Ramos (cell line): ENCODE data around the gene CGGBP1.
"Not testable (repeated sequence)": the region's sequence is repeated elsewhere in the genome, so short reads cannot be mapped to it uniquely, and the experiment has no call there.

Experiments
- in situ Hi-C: fragments of 300-500 bp; cut with MboI; formaldehyde crosslinking; loops from one replicate; pipeline ENCODE4 v1.14.3; 2022; ENCODE audit warnings: low sequenced_read_pairs; ENCODE audit not compliant: unreplicated experiment

The CGGBP1 gene

GRCh38 chr3:88036221-88036620 is 22.6 kb downstream of the CGGBP1 start:
- in situ Hi-C loops, result no loop called here

DNA sequence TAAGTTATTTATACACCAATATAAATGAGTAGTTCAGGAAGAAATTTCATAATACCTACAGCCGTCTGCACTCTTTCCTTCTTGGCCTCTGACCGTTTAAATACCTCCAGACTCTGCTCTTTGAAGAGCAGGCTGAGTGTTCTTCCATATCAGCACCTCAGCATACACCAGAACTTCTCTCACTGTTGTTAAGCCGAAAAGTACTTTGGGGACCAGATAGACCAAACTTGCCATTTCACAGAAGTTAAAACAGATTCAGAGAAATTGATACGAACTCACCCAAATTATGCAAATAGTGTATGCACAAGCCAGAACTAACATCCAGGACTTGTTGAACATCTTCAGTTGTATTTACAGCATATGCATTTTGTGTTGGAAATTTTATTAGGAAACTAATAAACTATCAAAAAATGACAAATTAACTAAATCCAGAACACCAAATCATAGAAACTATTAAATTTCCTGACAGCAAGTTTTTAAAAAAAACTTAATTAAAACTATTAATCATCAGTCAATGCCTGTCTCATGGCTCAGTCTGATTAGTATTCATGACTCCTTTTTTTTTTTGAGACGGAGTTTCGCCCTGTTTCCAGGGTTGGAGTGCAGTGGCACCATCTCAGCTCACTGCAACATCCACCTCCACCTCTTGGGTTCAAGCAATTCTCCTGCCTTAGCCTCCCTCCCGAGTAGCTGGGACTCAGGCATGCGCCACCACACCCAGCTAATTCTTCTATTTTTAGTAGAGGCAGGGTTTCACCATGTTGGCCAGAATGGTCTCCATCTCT is 24.1 kb downstream of the CGGBP1 start:
- in situ Hi-C loops, result no loop called here

GRCh38 chr3:88033808-88034207 is 25.0 kb downstream of the CGGBP1 start:
- in situ Hi-C loops, result no loop called here

DNA sequence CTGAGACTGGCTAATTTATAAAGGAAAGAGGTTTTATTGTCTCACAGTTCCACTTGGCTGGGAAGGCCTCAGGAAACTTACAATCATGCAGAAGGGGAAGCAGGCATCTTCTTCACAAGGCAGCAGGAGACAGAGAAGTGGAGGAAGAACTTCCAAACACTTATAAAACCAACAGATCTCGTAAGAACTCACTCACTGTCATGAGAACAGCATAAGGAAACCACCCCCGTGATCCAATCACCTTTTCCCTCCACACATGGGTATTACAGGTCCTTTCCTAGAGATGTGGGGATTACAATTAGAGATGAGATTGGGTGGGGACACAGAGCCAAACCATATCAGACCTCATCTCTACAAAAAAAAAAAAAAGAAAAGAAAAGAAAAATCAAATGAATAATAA is 25.7 kb downstream of the CGGBP1 start:
- in situ Hi-C loops, result no loop called here

DNA sequence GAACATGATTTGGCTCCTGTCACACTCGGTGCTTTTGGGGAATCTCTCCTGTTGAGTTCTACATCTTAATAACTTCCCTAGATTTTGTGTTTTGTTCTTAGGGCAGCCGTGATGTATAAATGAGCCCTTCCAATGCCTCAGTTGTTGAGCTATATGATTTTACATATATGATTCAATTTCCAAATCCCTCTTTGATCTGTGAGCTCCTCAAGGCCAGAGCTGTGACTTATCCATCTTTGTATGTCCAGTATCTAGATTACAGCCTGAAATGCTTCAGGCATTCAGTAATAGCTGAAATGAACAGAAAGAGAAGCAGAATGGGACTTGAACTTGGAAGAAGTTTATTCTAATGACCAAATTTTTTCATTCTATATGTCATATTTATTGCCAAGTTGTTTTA is 26.6 kb downstream of the CGGBP1 start:
- in situ Hi-C loops, result no loop called here

- in situ Hi-C loops, result no loop called here
Observed at GRCh38 chr3:88031642-88032077, 27.1 kb downstream of the CGGBP1 start.

GRCh38 chr3:88030210-88030609 is 28.6 kb downstream of the CGGBP1 start:
- in situ Hi-C loops, result no loop called here

DNA sequence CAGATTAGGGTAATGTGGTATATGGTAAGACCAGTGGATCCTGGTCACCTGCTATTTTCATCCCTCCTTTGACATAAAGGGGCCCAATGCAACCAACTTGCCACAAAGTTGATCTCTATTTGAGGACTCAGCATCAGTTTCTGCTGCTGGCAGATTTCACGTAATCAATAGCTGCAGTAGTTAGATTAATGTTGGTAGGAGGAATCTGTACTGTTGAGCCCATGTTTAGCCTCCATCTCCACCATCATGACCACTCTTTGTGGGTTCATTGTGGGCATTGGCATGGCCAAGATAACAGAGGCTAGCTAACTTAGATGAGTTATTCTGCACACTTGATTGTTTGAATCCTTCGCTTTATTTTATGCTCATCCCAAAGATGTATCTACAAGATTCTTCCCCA is 29.9 kb downstream of the CGGBP1 start:
- in situ Hi-C loops, result no loop called here

- in situ Hi-C loops, result no loop called here
Observed at GRCh38 chr3:88025001-88025552, 33.7 kb downstream of the CGGBP1 start.

DNA sequence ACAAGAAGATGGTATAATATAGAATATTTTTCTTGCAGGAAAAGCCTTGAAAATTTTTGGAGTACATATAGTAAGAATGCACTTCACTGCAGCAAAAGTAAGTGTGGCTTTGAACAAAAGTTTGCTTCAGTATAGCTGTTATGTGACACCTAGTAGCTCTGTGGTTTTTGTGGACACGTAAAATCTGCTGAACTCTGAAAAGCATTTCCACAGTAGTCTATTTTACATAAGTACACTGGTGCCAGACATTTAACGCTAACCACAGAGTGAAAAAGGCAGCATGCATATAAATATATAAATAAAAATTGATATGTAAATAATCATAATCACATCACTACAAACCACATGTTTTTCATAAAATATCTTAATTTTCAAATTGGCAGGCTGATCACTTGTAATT is 39.8 kb downstream of the CGGBP1 start:
- in situ Hi-C loops, result no loop called here

DNA sequence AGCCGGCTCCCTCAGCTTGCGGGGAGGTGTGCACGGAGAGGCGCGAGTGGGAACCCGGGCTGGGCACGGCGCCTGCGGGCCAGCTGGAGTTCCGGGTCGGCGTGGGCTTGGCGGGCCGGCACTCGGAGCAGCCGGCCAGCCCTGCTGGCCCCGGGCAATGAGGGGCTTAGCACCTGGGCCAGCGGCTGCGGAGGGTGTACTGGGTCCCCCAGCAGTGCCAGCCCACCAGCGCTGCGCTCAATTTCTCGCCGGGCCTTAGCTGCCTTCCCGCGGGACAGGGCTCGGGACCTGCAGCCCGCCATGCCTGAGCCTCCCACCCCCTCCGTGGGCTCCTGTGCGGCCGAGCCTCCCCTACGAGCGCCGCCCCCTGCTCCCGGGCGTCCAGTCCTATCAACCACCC is 43.1 kb downstream of the CGGBP1 start:
- in situ Hi-C loops, result not testable (repeated sequence)

DNA sequence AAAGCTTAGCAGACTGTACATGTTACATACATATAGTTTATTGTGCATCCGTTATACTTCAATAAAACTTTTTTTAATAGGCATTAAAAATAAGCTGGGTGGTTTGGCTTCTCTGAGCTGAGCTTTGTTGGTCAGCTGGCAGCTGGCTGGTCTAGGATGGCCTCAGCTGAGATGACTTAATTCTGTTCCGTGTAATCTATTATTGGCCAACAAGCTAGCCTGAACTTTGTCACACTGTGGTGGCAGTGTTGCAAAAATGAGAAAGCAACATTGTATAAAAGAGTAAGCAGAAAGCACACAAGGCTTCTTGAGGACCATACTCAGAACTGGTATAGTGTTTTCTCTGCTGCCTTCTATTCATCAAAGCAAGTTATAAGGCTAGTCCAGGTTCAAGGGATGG is 45.2 kb downstream of the CGGBP1 start:
- in situ Hi-C loops, result no loop called here

DNA sequence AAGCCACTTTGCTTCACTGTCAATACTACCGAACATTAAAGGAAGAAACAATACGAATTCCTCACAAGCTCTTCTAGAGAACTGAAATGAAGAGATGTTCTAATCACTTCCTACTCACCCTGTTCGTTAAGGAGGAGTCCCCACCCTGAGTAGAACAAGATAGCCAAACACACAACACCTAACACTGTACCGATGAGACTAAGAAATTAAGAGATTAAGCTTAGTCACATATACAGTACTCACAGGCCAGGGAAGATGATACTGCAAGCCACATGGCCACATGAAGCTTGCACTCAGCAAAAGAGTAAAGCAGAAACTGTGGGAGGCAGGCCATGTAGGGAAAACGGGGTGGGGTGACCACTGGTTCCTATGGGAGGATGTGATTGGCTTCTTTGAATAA is 48.0 kb downstream of the CGGBP1 start:
- in situ Hi-C loops, result no loop called here

GRCh38 chr3:88009066-88009465 is 49.7 kb downstream of the CGGBP1 start:
- in situ Hi-C loops, result no loop called here

DNA sequence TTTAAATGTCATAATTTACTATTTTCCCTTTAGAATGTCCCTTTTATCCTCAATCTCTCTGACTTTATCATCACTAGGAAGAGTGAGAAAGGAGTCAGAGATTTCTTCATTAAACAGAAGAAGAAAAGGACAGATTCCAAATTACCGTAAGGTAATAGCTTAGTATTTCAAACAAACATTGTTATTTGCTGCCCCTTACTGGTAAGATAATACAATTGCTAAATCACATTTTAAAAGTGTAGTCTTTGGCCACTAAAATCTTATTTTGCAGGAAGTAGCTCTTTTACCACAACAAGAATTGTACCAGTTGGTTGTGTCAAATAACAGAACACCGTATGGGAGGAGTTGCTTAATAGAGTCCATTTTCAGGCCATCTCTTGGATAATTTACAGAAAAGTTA is 53.7 kb downstream of the CGGBP1 start:
- in situ Hi-C loops, result no loop called here

DNA sequence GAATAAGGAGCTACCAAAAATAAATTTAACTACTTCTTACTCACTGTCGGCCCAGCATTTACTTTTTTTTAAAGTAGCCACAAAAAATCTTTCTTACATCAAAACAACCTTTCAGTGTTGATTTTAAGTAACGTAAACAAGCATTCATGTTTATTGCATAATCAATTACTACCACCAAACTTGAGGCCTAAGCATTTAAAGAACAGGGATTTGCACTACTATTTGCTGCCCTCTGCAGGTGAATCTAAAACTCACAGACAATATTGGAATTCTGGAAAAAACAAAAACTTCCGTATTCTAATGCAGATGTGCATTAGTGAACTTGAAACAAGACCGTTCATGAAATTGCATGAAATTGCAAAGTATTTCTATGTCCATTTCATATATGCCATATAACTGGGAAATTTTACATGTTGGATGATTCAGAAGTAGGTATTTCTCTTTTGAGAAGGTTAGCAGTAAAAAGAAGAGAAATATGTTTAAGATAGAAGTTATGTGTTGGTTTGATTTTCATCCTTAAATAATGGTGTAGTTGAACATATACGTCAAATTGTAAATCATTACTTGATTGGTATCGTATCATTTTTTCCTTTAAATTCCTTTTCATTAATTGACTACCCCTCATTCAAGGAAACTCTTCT is 55.6 kb downstream of the CGGBP1 start:
- in situ Hi-C loops, result no loop called here

GRCh38 chr3:88002448-88002847 is 56.4 kb downstream of the CGGBP1 start:
- in situ Hi-C loops, result no loop called here
